Caco-2 (cell line): ENCODE measurements around the gene GTF3C1. TPM values are rescaled to one million over a fixed set of nuclear protein-coding genes. Genes with fewer than 3 reads are reported as not detected.

Source experiments
- BruUV-seq: library from RNA; stranded (reverse); fragments of 400-500 nt; replicated peaks from 2 replicates; lab custom pipeline; 2021; lab: Mats Ljungman, UMichigan
- CTCF ChIA-PET: fragments of 300-600 bp; sonication (Branson Sonifier 250); formaldehyde crosslinking; loops from one replicate; lab custom pipeline; 2022; ENCODE audit warnings: antibody characterized with exemption; lab: Charles Lee
- POLR2A ChIA-PET: fragments of 300-600 bp; sonication (Branson Sonifier 250); formaldehyde crosslinking; loops from one replicate; lab custom pipeline; 2022; ENCODE audit warnings: antibody characterized with exemption; lab: Charles Lee
- DNase-seq, 2 experiments: peaks; one replicate each; pipeline versions ENCODE4 v3.0.0 to v3.0.0-alpha.2; 2020 to 2022
- H3K27me3 ChIP-seq: replicated peaks from 2 replicates; pipeline ENCODE4 v1.6.0; 2011; ENCODE audit warnings: low read length; ENCODE audit not compliant: control insufficient read depth, insufficient read depth
- H3K36me3 ChIP-seq: 2 replicates; pipeline ENCODE4 v1.5.1; 2011; ENCODE audit warnings: low read length; ENCODE audit not compliant: control insufficient read depth, insufficient read depth
- H3K4me1 ChIP-seq: fragments of 250-450 bp; sonication (Bioruptor Pico); 2 replicates; pipeline ENCODE4 v1.5.1; 2020; ENCODE audit warnings: mild to moderate bottlenecking
- H3K4me3 ChIP-seq: 2 replicates; pipeline ENCODE4 v1.5.1; 2011; ENCODE audit warnings: low read depth, mild to moderate bottlenecking, control low read depth, low read length
- H3K9me3 ChIP-seq: fragments of 250-450 bp; sonication (Bioruptor Pico); 2 replicates; pipeline ENCODE4 v1.5.1; 2020; ENCODE audit warnings: mild to moderate bottlenecking, moderate library complexity
- H3K27ac Mint-ChIP-seq: one replicate; pipeline ENCODE4 v1.8.0; 2022; ENCODE audit warnings: mixed read lengths; ENCODE audit not compliant: unreplicated experiment
- H3K27me3 Mint-ChIP-seq: one replicate; pipeline ENCODE4 v1.8.0; 2022; ENCODE audit warnings: mixed read lengths; ENCODE audit not compliant: insufficient read depth, unreplicated experiment
- H3K36me3 Mint-ChIP-seq: one replicate; pipeline ENCODE4 v1.8.0; 2022; ENCODE audit warnings: mild to moderate bottlenecking, mixed read lengths; ENCODE audit not compliant: insufficient read depth, unreplicated experiment
- H3K4me1 Mint-ChIP-seq: one replicate; pipeline ENCODE4 v1.8.0; 2022; ENCODE audit warnings: low read depth, mixed read lengths; ENCODE audit not compliant: unreplicated experiment
- H3K4me3 Mint-ChIP-seq: one replicate; pipeline ENCODE4 v1.8.0; 2022; ENCODE audit warnings: mild to moderate bottlenecking, moderate library complexity, mixed read lengths; ENCODE audit not compliant: unreplicated experiment
- H3K9me3 Mint-ChIP-seq: one replicate; pipeline ENCODE4 v1.8.0; 2022; ENCODE audit warnings: mixed read lengths; ENCODE audit not compliant: unreplicated experiment
- CTCF ChIP-seq, 2 experiments: fragments of 200-600 bp in 1 of 2; IDR thresholded peaks; 1 replicate in 1 of 2; 2 replicates in 1 of 2; pipeline versions ENCODE4 v1.5.1 to v1.8.0; 2011 to 2022; ENCODE audit warnings: antibody characterized with exemption in 1 of 2, control low read depth in 1 of 2, inconsistent platforms in 1 of 2, low read depth in 1 of 2, low read length in 1 of 2, mild to moderate bottlenecking in 1 of 2, moderate library complexity in 1 of 2; ENCODE audit not compliant: insufficient read depth in 1 of 2, severe bottlenecking in 1 of 2, unreplicated experiment in 1 of 2
- intact Hi-C: fragments of 100-400 bp; cut with micrococcal nuclease; formaldehyde crosslinking; loops from one replicate; pipeline ENCODE4 v1.10.0; 2022; ENCODE audit not compliant: unreplicated experiment
- total RNA-seq: library from RNA; stranded (reverse); gene quantifications from 2 replicates; pipeline ENCODE4 v1.2.3, GENCODE V29; 2022

The GTF3C1 gene
- total RNA-seq, 1 experiment from 2014 or later = 67.7 TPM

GRCh38 chr16:27499659-27500055, 50.1 kb downstream of the GTF3C1 start:
- no peaks in the 10 kb centered on the region for H3K27me3 Mint-ChIP-seq

GRCh38 chr16:27498916-27499658, 50.6 kb downstream of the GTF3C1 start:
- CTCF ChIA-PET = no interaction called here
- no peaks in the 10 kb centered on the region; the same call in 1 of the 2 replicates for H3K36me3 ChIP-seq
- POLR2A ChIA-PET = no interaction called here
- H3K9me3 ChIP-seq = no peaks in the 10 kb centered on the region
- DNase-seq = no peak
- no peaks in the 10 kb centered on the region for H3K4me1 Mint-ChIP-seq
- no peak overlapping the region for H3K4me3 ChIP-seq
- intact Hi-C loops = no loop called here
- H3K4me1 ChIP-seq = no peaks in the 10 kb centered on the region
- TF ChIP-seq CTCF (IDR thresholded peaks at IDR 0.05; ENCODE audit: insufficient read depth in 1 of 2, low read depth in 1 of 2, low read length in 1 of 2, severe bottlenecking in 1 of 2, unreplicated experiment in 1 of 2) = no peak
- H3K4me3 Mint-ChIP-seq = no peak overlapping the region
- peaks cover 72% of the 10 kb centered on the region for H3K36me3 Mint-ChIP-seq
- BruUV-seq = no TSS peak
- no peaks in the 10 kb centered on the region for H3K27me3 Mint-ChIP-seq
- H3K27me3 ChIP-seq = no peaks in the 10 kb centered on the region
- no peak overlapping the region for H3K27ac Mint-ChIP-seq
- no peaks in the 10 kb centered on the region for H3K9me3 Mint-ChIP-seq

More at GRCh38 chr16:27499659-27500055, 50.1 kb downstream of the GTF3C1 start:
- CTCF ChIA-PET = no interaction called here
- no peak overlapping the region for H3K4me3 ChIP-seq
- no TSS peak for BruUV-seq
- no peak for DNase-seq
- H3K27me3 ChIP-seq = no peaks in the 10 kb centered on the region
- Mint-ChIP-seq H3K9me3 (no peaks in the 10 kb centered on the region), H3K27ac (no peak overlapping the region), H3K4me3 (no peak overlapping the region), H3K4me1 (no peaks in the 10 kb centered on the region), H3K36me3 (peaks cover 72% of the 10 kb centered on the region)
- no peaks in the 10 kb centered on the region; the same call in 1 of the 2 replicates for H3K36me3 ChIP-seq
- POLR2A ChIA-PET = no interaction called here
- no peaks in the 10 kb centered on the region for H3K9me3 ChIP-seq
- no peak for TF ChIP-seq CTCF (IDR thresholded peaks at IDR 0.05; ENCODE audit: insufficient read depth in 1 of 2, low read depth in 1 of 2, low read length in 1 of 2, severe bottlenecking in 1 of 2, unreplicated experiment in 1 of 2)
- H3K4me1 ChIP-seq = no peaks in the 10 kb centered on the region
- intact Hi-C loops = no loop called here

GRCh38 chr16:27498031-27498825, 51.5 kb downstream of the GTF3C1 start:
- no peaks in the 10 kb centered on the region for H3K4me1 Mint-ChIP-seq
- H3K4me3 ChIP-seq = no peak overlapping the region
- BruUV-seq = no TSS peak
- ChIA-PET CTCF (no interaction called here), POLR2A (no interaction called here)
- no peaks in the 10 kb centered on the region for H3K9me3 ChIP-seq
- intact Hi-C loops = no loop called here
- TF ChIP-seq CTCF (IDR thresholded peaks at IDR 0.05; ENCODE audit: insufficient read depth in 1 of 2, low read depth in 1 of 2, low read length in 1 of 2, severe bottlenecking in 1 of 2, unreplicated experiment in 1 of 2) = no peak
- H3K9me3 Mint-ChIP-seq = no peaks in the 10 kb centered on the region
- H3K27ac Mint-ChIP-seq = no peak overlapping the region
- DNase-seq = no peak
- H3K4me3 Mint-ChIP-seq = no peak overlapping the region
- H3K27me3 Mint-ChIP-seq = no peaks in the 10 kb centered on the region
- no peaks in the 10 kb centered on the region for H3K27me3 ChIP-seq
- peaks cover 67% of the 10 kb centered on the region for H3K36me3 Mint-ChIP-seq
- H3K36me3 ChIP-seq = no peaks in the 10 kb centered on the region; the same call in 1 of the 2 replicates
- H3K4me1 ChIP-seq = no peaks in the 10 kb centered on the region
